ENCODE results near the gene PCSK9. TPM values are rescaled to one million over a fixed set of nuclear protein-coding genes. Genes with fewer than 3 reads are reported as not detected.

The PCSK9 gene
- polyA plus RNA-seq, 2 of the 4 experiments (the other 2 are of a cell fraction) = 1.7 to 7.3 TPM

DNA sequence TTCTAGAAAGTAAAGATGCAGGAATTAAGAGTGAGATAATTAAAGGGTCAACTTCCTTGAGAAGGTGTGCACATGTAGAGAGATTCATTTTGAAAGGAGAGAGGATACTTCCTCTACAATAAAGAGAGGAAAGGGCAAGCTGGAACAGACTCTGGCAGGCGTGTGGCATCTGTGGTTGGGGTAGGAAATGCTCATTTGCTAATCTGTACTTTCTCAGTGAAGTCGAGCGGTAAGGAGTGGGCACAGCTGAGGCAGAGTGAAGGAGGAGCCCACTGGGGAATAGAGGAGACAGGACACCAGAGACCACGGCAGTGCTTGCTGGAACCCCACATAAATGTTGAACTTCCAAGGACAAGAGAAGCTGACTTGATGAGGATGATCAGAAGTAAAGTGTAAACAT lies 49.1 kb downstream of the PCSK9 start:
- FAIRE-seq (no peak), ATAC-seq (no peak), DNase-seq (ENCODE audit: low read depth in 1 of 2, low spot score in 1 of 2) (no peak)
- Histone ChIP-seq H3K27ac (no peak overlapping the region), H3K4me1 (no peaks in the 10 kb centered on the region), H3K9me3 (no peaks in the 10 kb centered on the region), H3K4me3 (no peak overlapping the region), H3K4me2 (no peak overlapping the region)
- TF ChIP-seq POLR2AphosphoS2 (conservative IDR thresholded peaks at IDR 0.05; ENCODE audit: low read length) (no peak), MYC (IDR thresholded peaks at IDR 0.05; ENCODE audit: borderline replicate concordance, low read length) (no peak), FOXS1 (CRISPR knock-in tag; IDR thresholded peaks at IDR 0.05) (no peak), EHF (CRISPR knock-in tag; IDR thresholded peaks at IDR 0.05) (no peak), JUNB (IDR thresholded peaks at IDR 0.05) (no peak), CEBPB (IDR thresholded peaks at IDR 0.05) (no peak), CHD4 (IDR thresholded peaks at IDR 0.05; ENCODE audit: borderline replicate concordance) (no peak), JUN (IDR thresholded peaks at IDR 0.05) (no peak)
- TF ChIP-seq, protein P1, sequence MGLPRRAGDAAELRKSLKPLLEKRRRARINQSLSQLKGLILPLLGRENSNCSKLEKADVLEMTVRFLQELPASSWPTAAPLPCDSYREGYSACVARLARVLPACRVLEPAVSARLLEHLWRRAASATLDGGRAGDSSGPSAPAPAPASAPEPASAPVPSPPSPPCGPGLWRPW (IDR thresholded peaks at IDR 0.05) = no peak
- TF ChIP-seq, protein P2, sequence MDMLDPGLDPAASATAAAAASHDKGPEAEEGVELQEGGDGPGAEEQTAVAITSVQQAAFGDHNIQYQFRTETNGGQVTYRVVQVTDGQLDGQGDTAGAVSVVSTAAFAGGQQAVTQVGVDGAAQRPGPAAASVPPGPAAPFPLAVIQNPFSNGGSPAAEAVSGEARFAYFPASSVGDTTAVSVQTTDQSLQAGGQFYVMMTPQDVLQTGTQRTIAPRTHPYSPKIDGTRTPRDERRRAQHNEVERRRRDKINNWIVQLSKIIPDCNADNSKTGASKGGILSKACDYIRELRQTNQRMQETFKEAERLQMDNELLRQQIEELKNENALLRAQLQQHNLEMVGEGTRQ (IDR thresholded peaks at IDR 0.05) = no peak
- ChIA-PET POLR2A (no interaction called here), CTCF (no interaction called here)
- WGBS (ENCODE audit: missing lambda C conversion rate) = 90% methylated on average over 4 of the region's 4 CpGs

DNA sequence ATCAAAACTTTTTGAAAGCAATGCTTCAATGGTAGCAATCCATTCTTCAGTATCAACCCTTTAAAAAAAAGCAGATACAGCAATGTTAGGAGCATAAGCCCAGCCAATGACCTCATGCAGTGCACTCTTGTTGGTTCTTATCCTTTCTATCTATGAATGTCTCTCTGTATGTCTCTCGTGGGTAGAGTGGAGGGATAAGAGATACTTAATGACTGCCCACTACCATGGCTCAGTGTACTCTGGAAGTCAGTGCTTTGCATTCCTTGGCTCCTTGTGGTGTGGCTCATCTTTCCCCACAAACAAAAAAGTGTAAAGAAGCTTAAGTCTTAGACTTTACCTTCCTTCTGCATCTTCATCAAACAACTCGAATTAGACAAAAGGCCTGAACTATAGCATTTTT lies 50.3 kb downstream of the PCSK9 start:
- ChIA-PET CTCF (no interaction called here), POLR2A (no interaction called here)
- 88% methylated on average over 2 of the region's 2 CpGs for WGBS (ENCODE audit: missing lambda C conversion rate)
- H3K4me3 ChIP-seq = no peak overlapping the region
- no peak for DNase-seq (ENCODE audit: low read depth in 1 of 2, low spot score in 1 of 2)
- TF ChIP-seq POLR2A (IDR thresholded peaks at IDR 0.05; ENCODE audit: low read length) = no peak
- no peak for TF ChIP-seq HOXB5 (CRISPR knock-in tag; IDR thresholded peaks at IDR 0.05)
- TF ChIP-seq HOXA7 (CRISPR knock-in tag; IDR thresholded peaks at IDR 0.05) = no peak
- TF ChIP-seq TFCP2L1 (CRISPR knock-in tag; IDR thresholded peaks at IDR 0.05) = no peak
- no peak for TF ChIP-seq ZFP36 (IDR thresholded peaks at IDR 0.05; ENCODE audit: borderline replicate concordance, partially characterized antibody)
- TF ChIP-seq KDM1A (IDR thresholded peaks at IDR 0.05; ENCODE audit: low read depth) = no peak
- no peak for TF ChIP-seq GATA3 (IDR thresholded peaks at IDR 0.05; ENCODE audit: borderline replicate concordance)
- TF ChIP-seq ZSCAN20 (CRISPR knock-in tag; IDR thresholded peaks at IDR 0.05) = no peak
- TF ChIP-seq, protein P3, sequence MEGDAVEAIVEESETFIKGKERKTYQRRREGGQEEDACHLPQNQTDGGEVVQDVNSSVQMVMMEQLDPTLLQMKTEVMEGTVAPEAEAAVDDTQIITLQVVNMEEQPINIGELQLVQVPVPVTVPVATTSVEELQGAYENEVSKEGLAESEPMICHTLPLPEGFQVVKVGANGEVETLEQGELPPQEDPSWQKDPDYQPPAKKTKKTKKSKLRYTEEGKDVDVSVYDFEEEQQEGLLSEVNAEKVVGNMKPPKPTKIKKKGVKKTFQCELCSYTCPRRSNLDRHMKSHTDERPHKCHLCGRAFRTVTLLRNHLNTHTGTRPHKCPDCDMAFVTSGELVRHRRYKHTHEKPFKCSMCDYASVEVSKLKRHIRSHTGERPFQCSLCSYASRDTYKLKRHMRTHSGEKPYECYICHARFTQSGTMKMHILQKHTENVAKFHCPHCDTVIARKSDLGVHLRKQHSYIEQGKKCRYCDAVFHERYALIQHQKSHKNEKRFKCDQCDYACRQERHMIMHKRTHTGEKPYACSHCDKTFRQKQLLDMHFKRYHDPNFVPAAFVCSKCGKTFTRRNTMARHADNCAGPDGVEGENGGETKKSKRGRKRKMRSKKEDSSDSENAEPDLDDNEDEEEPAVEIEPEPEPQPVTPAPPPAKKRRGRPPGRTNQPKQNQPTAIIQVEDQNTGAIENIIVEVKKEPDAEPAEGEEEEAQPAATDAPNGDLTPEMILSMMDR (IDR thresholded peaks at IDR 0.05) = no peak
- TF ChIP-seq, protein P4, sequence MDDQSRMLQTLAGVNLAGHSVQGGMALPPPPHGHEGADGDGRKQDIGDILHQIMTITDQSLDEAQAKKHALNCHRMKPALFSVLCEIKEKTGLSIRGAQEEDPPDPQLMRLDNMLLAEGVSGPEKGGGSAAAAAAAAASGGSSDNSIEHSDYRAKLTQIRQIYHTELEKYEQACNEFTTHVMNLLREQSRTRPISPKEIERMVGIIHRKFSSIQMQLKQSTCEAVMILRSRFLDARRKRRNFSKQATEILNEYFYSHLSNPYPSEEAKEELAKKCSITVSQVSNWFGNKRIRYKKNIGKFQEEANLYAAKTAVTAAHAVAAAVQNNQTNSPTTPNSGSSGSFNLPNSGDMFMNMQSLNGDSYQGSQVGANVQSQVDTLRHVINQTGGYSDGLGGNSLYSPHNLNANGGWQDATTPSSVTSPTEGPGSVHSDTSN (IDR thresholded peaks at IDR 0.05) = no peak
- no peaks in the 10 kb centered on the region for H3K9me3 ChIP-seq
- no peak overlapping the region for H3K27ac ChIP-seq
- no peak for FAIRE-seq
- no peaks in the 10 kb centered on the region for H3K4me1 ChIP-seq
- no peak for ATAC-seq
- no peak overlapping the region for H3K4me2 ChIP-seq

DNA sequence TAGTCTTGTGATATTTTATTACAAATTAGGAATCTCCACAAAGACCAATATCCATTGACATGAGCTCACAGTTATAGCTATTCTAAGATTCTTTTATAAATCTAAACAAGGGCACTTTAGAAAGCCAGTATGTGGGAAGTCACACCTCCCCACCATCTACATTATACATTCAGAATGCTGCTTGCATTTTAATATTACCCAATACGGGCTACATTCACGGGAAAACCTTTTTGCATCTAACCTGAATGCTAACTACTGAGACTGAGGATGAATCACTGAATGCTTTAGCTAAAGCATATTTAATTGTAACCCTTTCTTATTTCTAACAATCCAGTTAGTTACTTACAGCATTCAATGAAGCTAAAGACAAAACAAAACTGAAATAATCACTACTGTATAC lies 53.1 kb downstream of the PCSK9 start:
- WGBS (ENCODE audit: missing lambda C conversion rate) = 85% methylated on average over 2 of the region's 2 CpGs
- no peak for FAIRE-seq
- no peak for DNase-seq (ENCODE audit: low read depth in 1 of 2, low spot score in 1 of 2)
- POLR2A ChIA-PET = no interaction called here
- no peak for ATAC-seq
- no peak overlapping the region for H3K27ac ChIP-seq
- no peak overlapping the region for H3K4me3 ChIP-seq
- no peaks in the 10 kb centered on the region for H3K4me1 ChIP-seq
- no peak overlapping the region for H3K4me2 ChIP-seq
- H3K9me3 ChIP-seq = no peaks in the 10 kb centered on the region
- CTCF ChIA-PET = no interaction called here
- TF ChIP-seq HDAC2 (IDR thresholded peaks at IDR 0.05) (no peak), ZSCAN20 (CRISPR knock-in tag; IDR thresholded peaks at IDR 0.05) (no peak), KDM1A (IDR thresholded peaks at IDR 0.05; ENCODE audit: low read depth) (no peak), BHLHE40 (IDR thresholded peaks at IDR 0.05; ENCODE audit: low read depth, low read length) (no peak), ZC3H11A (IDR thresholded peaks at IDR 0.05) (no peak)

All from A549 (cell line).